ENCODE results near the gene SERTAD3.

DNA sequence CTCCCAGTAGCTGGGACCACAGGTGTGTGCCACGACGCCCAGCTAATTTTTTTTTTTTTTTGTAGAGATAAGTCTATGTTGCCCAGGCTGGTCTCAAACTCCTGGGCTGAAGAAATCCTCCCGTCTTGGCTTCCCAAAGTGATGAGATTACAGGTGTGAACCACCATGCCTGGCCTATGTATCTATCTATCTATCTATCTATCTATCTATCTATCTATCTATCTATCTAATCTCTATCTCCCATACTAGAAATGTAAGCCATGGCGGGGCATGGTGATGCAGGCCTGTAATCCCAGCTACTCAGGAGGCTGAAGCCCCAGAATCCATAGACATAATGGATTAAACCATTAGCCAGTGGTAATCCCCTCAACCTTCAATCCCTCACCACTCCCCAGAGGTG is 6.5 kb upstream of the SERTAD3 start:
- TF ChIP-seq POLR2AphosphoS5 (IDR thresholded peaks at IDR 0.05; ENCODE audit: low read depth, low read length) (no peak), CTCF (IDR thresholded peaks at IDR 0.05) (no peak), YY1 (IDR thresholded peaks at IDR 0.05; ENCODE audit: low read depth) (no peak), FOXM1 (IDR thresholded peaks at IDR 0.05; ENCODE audit: low read depth) (no peak), EP300 (IDR thresholded peaks at IDR 0.05; ENCODE audit: borderline replicate concordance in 1 of 2, low read depth in 1 of 2, low read length in 1 of 2) (no peak), JUND (IDR thresholded peaks at IDR 0.05) (no peak), ELF1 (IDR thresholded peaks at IDR 0.05) (no peak), EZH2phosphoT487 (IDR thresholded peaks at IDR 0.05; ENCODE audit: borderline replicate concordance, low read depth) (no peak), TCF12 (IDR thresholded peaks at IDR 0.05) (no peak), RCOR1 (IDR thresholded peaks at IDR 0.05; ENCODE audit: low read length) (no peak)
- TF ChIP-seq, protein P1, sequence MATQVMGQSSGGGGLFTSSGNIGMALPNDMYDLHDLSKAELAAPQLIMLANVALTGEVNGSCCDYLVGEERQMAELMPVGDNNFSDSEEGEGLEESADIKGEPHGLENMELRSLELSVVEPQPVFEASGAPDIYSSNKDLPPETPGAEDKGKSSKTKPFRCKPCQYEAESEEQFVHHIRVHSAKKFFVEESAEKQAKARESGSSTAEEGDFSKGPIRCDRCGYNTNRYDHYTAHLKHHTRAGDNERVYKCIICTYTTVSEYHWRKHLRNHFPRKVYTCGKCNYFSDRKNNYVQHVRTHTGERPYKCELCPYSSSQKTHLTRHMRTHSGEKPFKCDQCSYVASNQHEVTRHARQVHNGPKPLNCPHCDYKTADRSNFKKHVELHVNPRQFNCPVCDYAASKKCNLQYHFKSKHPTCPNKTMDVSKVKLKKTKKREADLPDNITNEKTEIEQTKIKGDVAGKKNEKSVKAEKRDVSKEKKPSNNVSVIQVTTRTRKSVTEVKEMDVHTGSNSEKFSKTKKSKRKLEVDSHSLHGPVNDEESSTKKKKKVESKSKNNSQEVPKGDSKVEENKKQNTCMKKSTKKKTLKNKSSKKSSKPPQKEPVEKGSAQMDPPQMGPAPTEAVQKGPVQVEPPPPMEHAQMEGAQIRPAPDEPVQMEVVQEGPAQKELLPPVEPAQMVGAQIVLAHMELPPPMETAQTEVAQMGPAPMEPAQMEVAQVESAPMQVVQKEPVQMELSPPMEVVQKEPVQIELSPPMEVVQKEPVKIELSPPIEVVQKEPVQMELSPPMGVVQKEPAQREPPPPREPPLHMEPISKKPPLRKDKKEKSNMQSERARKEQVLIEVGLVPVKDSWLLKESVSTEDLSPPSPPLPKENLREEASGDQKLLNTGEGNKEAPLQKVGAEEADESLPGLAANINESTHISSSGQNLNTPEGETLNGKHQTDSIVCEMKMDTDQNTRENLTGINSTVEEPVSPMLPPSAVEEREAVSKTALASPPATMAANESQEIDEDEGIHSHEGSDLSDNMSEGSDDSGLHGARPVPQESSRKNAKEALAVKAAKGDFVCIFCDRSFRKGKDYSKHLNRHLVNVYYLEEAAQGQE (IDR thresholded peaks at IDR 0.05; ENCODE audit: low read depth, low read length) = no peak
- TF ChIP-seq, protein P2, sequence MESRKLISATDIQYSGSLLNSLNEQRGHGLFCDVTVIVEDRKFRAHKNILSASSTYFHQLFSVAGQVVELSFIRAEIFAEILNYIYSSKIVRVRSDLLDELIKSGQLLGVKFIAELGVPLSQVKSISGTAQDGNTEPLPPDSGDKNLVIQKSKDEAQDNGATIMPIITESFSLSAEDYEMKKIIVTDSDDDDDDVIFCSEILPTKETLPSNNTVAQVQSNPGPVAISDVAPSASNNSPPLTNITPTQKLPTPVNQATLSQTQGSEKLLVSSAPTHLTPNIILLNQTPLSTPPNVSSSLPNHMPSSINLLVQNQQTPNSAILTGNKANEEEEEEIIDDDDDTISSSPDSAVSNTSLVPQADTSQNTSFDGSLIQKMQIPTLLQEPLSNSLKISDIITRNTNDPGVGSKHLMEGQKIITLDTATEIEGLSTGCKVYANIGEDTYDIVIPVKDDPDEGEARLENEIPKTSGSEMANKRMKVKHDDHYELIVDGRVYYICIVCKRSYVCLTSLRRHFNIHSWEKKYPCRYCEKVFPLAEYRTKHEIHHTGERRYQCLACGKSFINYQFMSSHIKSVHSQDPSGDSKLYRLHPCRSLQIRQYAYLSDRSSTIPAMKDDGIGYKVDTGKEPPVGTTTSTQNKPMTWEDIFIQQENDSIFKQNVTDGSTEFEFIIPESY (IDR thresholded peaks at IDR 0.05; ENCODE audit: borderline replicate concordance, low read depth) = no peak

Data from SK-N-SH (cell line).